ENCODE data around the gene CEP128.

Gene CEP128

GRCh38 chr14:80770114-80770908 lies 171.2 kb downstream of the CEP128 start:
- no peak for DNase-seq

- no peak for DNase-seq
Observed at GRCh38 chr14:80768646-80769045, 172.9 kb downstream of the CEP128 start.

- DNase-seq, result no peak
Observed at GRCh38 chr14:80764921-80765507, 176.5 kb downstream of the CEP128 start.

GRCh38 chr14:80764496-80764895 lies 177.0 kb downstream of the CEP128 start:
- no peak for DNase-seq

GRCh38 chr14:80762641-80763228 lies 178.8 kb downstream of the CEP128 start:
- DNase-seq, result no peak

GRCh38 chr14:80754696-80755095 lies 186.8 kb downstream of the CEP128 start:
- no peak for DNase-seq

- no peak for DNase-seq
Observed at GRCh38 chr14:80751285-80751684, 190.3 kb downstream of the CEP128 start.

- no peak for DNase-seq
Observed at GRCh38 chr14:80726211-80726610, 215.3 kb downstream of the CEP128 start.

- no peak for DNase-seq
Observed at GRCh38 chr14:80718940-80719339, 222.6 kb downstream of the CEP128 start.

- no peak for DNase-seq
Observed at GRCh38 chr14:80714474-80714873, 227.1 kb downstream of the CEP128 start.

- DNase-seq, result no peak
Observed at GRCh38 chr14:80713076-80713850, 228.3 kb downstream of the CEP128 start.

- DNase-seq, result no peak
Observed at GRCh38 chr14:80705241-80705980, 236.1 kb downstream of the CEP128 start.

GRCh38 chr14:80700601-80701000 lies 240.9 kb downstream of the CEP128 start:
- no peak for DNase-seq

GRCh38 chr14:80699861-80700260 lies 241.7 kb downstream of the CEP128 start:
- no peak for DNase-seq

GRCh38 chr14:80698974-80699373 lies 242.6 kb downstream of the CEP128 start:
- DNase-seq, result no peak

GRCh38 chr14:80695869-80696268 lies 245.7 kb downstream of the CEP128 start:
- no peak for DNase-seq

GRCh38 chr14:80692903-80693302 lies 248.6 kb downstream of the CEP128 start:
- no peak for DNase-seq

GRCh38 chr14:80681651-80682050 lies 259.9 kb downstream of the CEP128 start:
- no peak for DNase-seq

GRCh38 chr14:80679273-80679672 lies 262.3 kb downstream of the CEP128 start:
- DNase-seq, result no peak

GRCh38 chr14:80678436-80678835 lies 263.1 kb downstream of the CEP128 start:
- no peak for DNase-seq

GRCh38 chr14:80669426-80669825 lies 272.1 kb downstream of the CEP128 start:
- DNase-seq, result no peak

GRCh38 chr14:80664576-80664975 lies 277.0 kb downstream of the CEP128 start:
- DNase-seq, result no peak

- no peak for DNase-seq
Observed at GRCh38 chr14:80663541-80663940, 278.0 kb downstream of the CEP128 start.

Data from NCI-H2029 (cell line).